Coronary artery (tissue), 2 donors: ENCODE data around the gene BACE1-AS.
"Not testable (repeated sequence)": the region's sequence is repeated elsewhere in the genome, so short reads cannot be mapped to it uniquely, and the experiment has no call there.

ENCODE experiments used
- DNase-seq: peaks from one replicate; pipeline ENCODE4 v3.0.0-alpha.2; 2017; ENCODE audit warnings: low spot score
- H3K27ac ChIP-seq, 2 donors: fragments of 200-600 bp; sonication (generic); one replicate each; pipeline ENCODE4 v1.5.1; 2016 to 2019
- H3K4me3 ChIP-seq: fragments of 200-600 bp; sonication (generic); 2 replicates; pipeline ENCODE4 v1.5.1; 2016; ENCODE audit warnings: mild to moderate bottlenecking, moderate library complexity
- TF ChIP-seq, protein P1 (sequence below): fragments of 200-600 bp; sonication (generic); IDR thresholded peaks from one replicate; pipeline ENCODE4 v1.5.1; 2019; ENCODE audit warnings: antibody characterized with exemption

Gene BACE1-AS

DNA sequence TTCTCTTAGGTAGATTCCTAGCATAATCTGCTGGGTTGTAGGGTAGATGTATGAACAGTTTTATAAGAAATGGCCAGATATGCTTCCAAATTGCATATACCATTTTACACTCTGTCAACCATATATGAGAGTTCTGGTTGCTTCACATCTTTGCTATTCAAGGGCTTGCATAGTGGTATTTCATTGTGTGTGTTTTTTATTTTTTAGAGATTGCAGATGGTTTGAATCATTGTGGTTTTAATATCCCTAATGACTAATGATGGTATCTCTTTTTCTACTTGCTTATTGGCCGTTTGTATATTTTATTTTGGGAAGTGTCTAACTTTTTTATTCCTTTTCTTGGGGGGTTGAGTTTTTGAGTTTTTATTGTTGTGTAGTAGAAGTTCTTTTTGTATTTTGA is 31.7 kb upstream of the BACE1-AS start:
- Histone ChIP-seq H3K27ac (no peak overlapping the region), H3K4me3 (no peak overlapping the region)
- TF ChIP-seq, protein P1, sequence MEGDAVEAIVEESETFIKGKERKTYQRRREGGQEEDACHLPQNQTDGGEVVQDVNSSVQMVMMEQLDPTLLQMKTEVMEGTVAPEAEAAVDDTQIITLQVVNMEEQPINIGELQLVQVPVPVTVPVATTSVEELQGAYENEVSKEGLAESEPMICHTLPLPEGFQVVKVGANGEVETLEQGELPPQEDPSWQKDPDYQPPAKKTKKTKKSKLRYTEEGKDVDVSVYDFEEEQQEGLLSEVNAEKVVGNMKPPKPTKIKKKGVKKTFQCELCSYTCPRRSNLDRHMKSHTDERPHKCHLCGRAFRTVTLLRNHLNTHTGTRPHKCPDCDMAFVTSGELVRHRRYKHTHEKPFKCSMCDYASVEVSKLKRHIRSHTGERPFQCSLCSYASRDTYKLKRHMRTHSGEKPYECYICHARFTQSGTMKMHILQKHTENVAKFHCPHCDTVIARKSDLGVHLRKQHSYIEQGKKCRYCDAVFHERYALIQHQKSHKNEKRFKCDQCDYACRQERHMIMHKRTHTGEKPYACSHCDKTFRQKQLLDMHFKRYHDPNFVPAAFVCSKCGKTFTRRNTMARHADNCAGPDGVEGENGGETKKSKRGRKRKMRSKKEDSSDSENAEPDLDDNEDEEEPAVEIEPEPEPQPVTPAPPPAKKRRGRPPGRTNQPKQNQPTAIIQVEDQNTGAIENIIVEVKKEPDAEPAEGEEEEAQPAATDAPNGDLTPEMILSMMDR, result no peak
- DNase-seq, result no peak

DNA sequence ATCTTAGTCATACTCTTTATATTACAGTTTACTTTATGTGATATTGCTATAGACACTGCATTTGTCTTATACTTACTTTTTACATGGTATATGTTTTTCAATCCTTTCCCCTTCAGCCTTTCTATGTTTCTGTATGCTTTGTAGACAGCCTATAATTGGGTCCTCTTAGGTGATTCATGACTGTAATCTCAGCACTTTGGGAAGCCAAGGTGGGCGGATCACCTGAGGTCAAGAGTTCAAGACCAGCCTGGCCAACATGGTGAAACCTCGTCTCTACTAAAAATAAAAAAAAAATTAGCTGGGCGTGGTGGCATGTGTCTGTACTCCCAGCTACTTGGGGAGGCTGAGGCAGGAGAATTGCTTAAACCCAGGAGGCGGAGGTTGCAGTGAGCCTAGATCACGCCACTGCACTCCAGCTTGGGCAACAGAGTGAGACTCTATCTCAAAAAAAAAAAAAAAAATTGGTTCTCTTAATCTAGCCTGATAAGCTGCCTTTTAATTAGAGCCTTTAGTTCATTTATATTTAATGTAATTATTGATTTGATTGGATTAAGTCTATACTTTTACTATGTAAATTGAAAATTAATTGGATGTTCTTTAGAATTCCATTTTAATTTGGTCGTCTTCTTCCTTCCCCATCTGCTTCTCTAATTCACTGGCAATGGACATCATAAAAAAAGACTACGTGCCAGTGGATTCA is 26.4 kb upstream of the BACE1-AS start:
- not testable (repeated sequence) for H3K27ac ChIP-seq, H3K4me3 ChIP-seq, DNase-seq

DNA sequence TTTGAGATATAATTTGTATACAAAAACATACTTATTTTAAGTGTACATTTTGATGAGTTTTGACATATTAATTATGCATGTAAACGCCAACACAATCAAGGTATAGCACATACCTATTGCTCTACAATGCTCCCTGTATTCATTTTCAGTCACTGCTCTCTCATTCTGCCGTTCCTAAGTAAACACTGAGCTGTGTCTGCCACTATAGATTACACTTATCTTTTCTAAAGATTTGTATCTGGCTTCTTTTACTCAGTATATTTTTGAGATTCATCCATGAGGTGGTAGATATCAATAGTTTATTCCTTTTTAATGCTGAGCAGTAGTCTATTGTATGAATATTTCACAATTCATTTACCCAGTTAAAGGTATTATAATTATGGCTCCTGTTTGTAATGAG is 25.4 kb upstream of the BACE1-AS start:
- TF ChIP-seq, protein P1, result no peak
- no peak for DNase-seq
- Histone ChIP-seq H3K4me3 (no peak overlapping the region), H3K27ac (no peak overlapping the region)

DNA sequence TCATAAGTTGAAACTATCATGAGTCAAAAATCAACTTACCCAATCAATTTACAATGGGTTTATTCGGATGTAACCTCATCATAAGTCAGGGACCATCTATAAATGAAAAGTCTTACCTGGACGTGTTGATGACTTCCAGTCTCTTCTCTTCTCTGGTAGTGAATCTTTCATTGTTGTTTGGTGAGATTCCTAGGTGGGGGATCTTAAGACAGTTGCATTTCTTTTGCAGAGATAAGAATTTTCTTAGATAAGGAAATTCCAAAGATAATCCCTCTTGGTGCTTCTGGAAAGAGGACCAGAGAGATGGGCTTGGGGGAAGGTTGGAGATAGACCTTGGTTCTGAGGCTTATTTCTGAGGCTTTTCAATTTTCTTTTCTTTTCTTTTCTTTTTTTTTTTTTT is 21.3 kb upstream of the BACE1-AS start:
- TF ChIP-seq, protein P1, result no peak
- Histone ChIP-seq H3K27ac (no peak overlapping the region), H3K4me3 (no peak overlapping the region)
- no peak for DNase-seq

DNA sequence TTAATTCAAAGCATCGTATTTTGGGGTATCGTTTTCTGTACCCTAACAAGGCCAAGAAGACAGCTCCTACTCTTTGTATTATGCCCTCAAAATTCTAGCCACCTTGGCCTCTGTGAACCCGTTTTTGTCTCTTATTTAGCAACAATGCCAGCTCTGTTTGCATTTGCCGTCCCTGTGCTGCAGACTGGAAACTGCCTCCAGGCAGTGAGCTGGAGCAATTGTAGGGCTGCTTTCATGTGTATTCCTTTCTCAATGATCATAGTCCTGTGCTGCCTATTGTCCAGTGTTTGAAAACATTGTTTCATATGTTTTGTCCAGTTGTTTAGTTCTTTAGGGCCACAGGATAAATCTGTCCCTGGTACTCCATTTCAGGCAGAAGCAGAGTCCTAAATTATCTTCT is 19.9 kb upstream of the BACE1-AS start:
- no peak for DNase-seq
- no peak overlapping the region for H3K27ac ChIP-seq
- TF ChIP-seq, protein P1, result no peak

DNA sequence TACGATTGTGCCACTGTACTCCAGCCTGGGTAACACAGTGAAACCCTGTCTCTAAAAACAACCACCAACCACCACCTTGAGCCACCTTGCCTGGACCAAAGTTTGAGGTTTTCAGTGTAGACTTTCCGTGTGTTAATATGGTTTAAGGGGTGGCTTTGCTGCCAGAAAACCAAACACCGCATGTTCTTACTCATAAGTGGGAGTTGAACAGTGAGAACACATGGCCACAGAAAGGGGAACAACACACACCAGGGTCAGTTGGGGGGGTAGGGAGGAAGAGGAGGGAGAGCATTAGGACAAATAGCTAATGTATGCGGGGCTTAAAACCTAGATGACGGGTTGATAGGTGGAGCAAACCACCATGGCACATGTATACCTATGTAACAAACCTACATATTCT is 19.0 kb upstream of the BACE1-AS start:
- H3K4me3 ChIP-seq, DNase-seq, H3K27ac ChIP-seq: not testable (repeated sequence)

More for the DNA sequence above, 19.9 kb upstream of the BACE1-AS start:
- H3K4me3 ChIP-seq, result no peak overlapping the region

DNA sequence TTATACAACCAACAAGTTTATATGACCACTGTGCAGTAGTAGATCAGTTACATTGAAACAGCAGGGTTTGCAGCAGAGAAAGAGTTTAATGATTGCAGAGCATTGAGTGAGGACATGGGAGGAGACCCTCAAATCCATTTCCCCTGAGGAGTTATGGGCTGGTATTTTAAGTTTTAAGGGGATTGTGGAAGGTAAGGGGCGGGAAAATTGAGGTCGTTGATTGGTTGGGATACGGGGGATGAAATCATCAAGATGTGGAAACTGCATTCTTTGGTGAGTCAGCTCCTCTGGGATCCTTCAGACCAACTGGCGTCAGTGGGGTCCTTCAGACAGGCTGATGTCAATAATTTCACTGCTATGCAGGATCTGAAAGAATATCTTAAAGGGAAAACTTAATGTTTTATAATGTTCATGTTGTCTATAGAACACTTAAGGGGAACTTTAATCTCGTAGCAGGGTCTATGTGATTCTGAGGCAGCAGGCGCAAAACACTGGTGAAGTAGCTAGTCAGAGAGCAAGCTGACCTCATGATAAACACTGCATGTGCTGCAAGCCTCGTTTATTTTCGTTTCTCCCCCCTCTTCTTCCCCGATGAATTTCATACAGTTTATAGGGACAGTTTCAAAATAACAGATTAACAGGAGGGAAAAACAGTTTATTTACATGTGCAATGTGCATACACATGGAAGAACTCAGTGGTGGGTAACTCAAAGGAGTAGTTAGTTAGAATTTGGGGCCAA is 17.4 kb upstream of the BACE1-AS start:
- Histone ChIP-seq H3K4me3 (no peak overlapping the region), H3K27ac (no peak overlapping the region)
- TF ChIP-seq, protein P1, result no peak
- DNase-seq, result no peak

DNA sequence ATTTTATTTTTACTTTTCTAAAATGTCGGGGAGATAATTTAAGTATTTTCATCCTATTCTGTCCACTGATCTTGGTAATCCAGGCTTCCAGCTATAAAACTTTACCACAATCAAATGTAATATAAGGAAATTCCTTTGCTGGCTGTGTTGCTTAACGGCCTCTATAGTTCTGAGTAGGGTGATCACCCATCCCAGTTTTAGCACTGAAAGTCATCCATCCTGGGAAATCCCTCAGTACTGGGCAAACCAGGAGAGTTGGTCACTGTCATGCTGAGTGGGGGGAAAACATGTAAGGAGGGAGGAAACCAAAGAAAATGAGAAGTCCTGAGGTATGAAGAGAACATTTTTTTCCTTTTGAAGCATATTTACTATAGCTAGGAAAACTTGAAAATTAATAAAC is 12.8 kb upstream of the BACE1-AS start:
- TF ChIP-seq, protein P1, result no peak
- H3K27ac ChIP-seq, result no peak overlapping the region
- DNase-seq, result no peak
- H3K4me3 ChIP-seq, result no peak overlapping the region
